K562 (cell line): ENCODE data around the gene APOM. TPM values are rescaled to one million over a fixed set of nuclear protein-coding genes. Genes with fewer than 3 reads are reported as not detected.
A peak's percentile ranks its signal among the peaks of the same experiment; 100 is the strongest.

Experiments
- BMI1 ChIP-seq: fragments of 150-350 bp; IDR thresholded peaks from 2 replicates; pipeline ENCODE4 v1.6.1; 2014; ENCODE audit warnings: low read length
- CEBPB ChIP-seq: fragments of 450-650 bp; IDR thresholded peaks from 2 replicates; pipeline ENCODE4 v1.6.1; 2016; ENCODE audit warnings: missing genetic modification characterization, missing compliant biosample characterization
- CREM ChIP-seq: IDR thresholded peaks from 2 replicates; pipeline ENCODE4 v1.6.1; 2014; ENCODE audit warnings: antibody characterized with exemption, low read depth
- DEAF1 ChIP-seq: fragments of 450-650 bp; formaldehyde crosslinking; IDR thresholded peaks from 2 replicates; pipeline ENCODE4 v1.4.0; 2020; ENCODE audit warnings: mild to moderate bottlenecking, moderate library complexity
- ERF ChIP-seq: fragments of 450-650 bp; formaldehyde crosslinking; IDR thresholded peaks from 2 replicates; pipeline ENCODE4 v1.4.0; 2020; ENCODE audit warnings: mild to moderate bottlenecking, mixed read lengths
- FOXM1 ChIP-seq, 2 experiments: fragments of 450-650 bp in 1 of 2; sonication (generic) in 1 of 2; formaldehyde crosslinking in 1 of 2; IDR thresholded peaks; 2 replicates each; pipeline versions ENCODE4 v1.6.1 to v1.9.0; 2017 to 2022; ENCODE audit warnings: low read depth in 2 of 2, mild to moderate bottlenecking in 2 of 2, missing genetic modification reagents in 1 of 2, moderate library complexity in 1 of 2
- HMG20B ChIP-seq: fragments of 250-450 bp; sonication (Bioruptor Pico); IDR thresholded peaks from 2 replicates; pipeline ENCODE4 v1.5.0; 2021; ENCODE audit warnings: mild to moderate bottlenecking
- HNRNPH1 ChIP-seq: fragments of 200-400 bp; formaldehyde crosslinking; optimal IDR thresholded peaks from 2 replicates; pipeline ENCODE3; 2017; ENCODE audit warnings: low read depth, mild to moderate bottlenecking, low read length, moderate library complexity
- HNRNPK ChIP-seq: fragments of 200-400 bp; formaldehyde crosslinking; IDR thresholded peaks from one replicate; pipeline ENCODE4 v1.6.1; 2018; ENCODE audit warnings: mild to moderate bottlenecking, low read depth, low read length; ENCODE audit not compliant: poor library complexity, severe bottlenecking
- MAFK ChIP-seq: IDR thresholded peaks from 2 replicates; pipeline ENCODE4 v1.6.1; 2011; ENCODE audit warnings: low read length, improper control_type of control experiment
- MYC ChIP-seq, 2 experiments: fragments of 250-450 bp in 1 of 2; sonication (Bioruptor Pico) in 1 of 2; IDR thresholded peaks; 2 replicates each; pipeline versions ENCODE4 v1.5.1 to v1.6.1; 2012 to 2021; ENCODE audit warnings: low read depth in 2 of 2, borderline replicate concordance in 1 of 2, improper control_type of control experiment in 1 of 2, low read length in 1 of 2, mild to moderate bottlenecking in 1 of 2, moderate library complexity in 1 of 2
- NCOA4 ChIP-seq: fragments of 450-650 bp; IDR thresholded peaks from 2 replicates; pipeline ENCODE4 v1.6.1; 2018; ENCODE audit warnings: mild to moderate bottlenecking; ENCODE audit not compliant: partially characterized antibody
- PHF20 ChIP-seq: fragments of 450-650 bp; IDR thresholded peaks from 2 replicates; pipeline ENCODE4 v1.6.1; 2018; ENCODE audit not compliant: partially characterized antibody
- SIN3B ChIP-seq: fragments of 450-650 bp; IDR thresholded peaks from 2 replicates; pipeline ENCODE4 v1.6.1; 2017; ENCODE audit warnings: low read depth, mild to moderate bottlenecking, moderate library complexity
- XRCC5 ChIP-seq: fragments of 200-400 bp; formaldehyde crosslinking; IDR thresholded peaks from 2 replicates; pipeline ENCODE4 v1.6.1; 2017; ENCODE audit warnings: low read depth, mild to moderate bottlenecking, low read length
- ZBTB9 ChIP-seq: fragments of 450-650 bp; formaldehyde crosslinking; IDR thresholded peaks from 2 replicates; pipeline ENCODE4 v1.4.0; 2020; ENCODE audit warnings: mild to moderate bottlenecking, moderate library complexity
- ZNF311 ChIP-seq: fragments of 250-450 bp; sonication (Bioruptor Pico); IDR thresholded peaks from 2 replicates; pipeline ENCODE4 v1.4.0; 2020; ENCODE audit warnings: mild to moderate bottlenecking, moderate library complexity
- ZNF324 ChIP-seq: fragments of 250-450 bp; sonication (Bioruptor Pico); IDR thresholded peaks from 2 replicates; pipeline ENCODE4 v1.4.0; 2020; ENCODE audit warnings: mild to moderate bottlenecking
- ZNF668 ChIP-seq: fragments of 250-450 bp; sonication (Bioruptor Pico); IDR thresholded peaks from 2 replicates; pipeline ENCODE4 v1.8.0; 2022; ENCODE audit warnings: mild to moderate bottlenecking, inconsistent platforms
- ZZZ3 ChIP-seq: fragments of 450-650 bp; IDR thresholded peaks from 2 replicates; pipeline ENCODE4 v1.6.1; 2016; ENCODE audit warnings: antibody characterized with exemption, mild to moderate bottlenecking, moderate library complexity
- polyA plus RNA-seq, 8 experiments: library from polyadenylated mRNA; depleted of rRNA in 4 of 8; stranded (reverse) in 5 of 8; unstranded in 3 of 8; fragments of >200 nt; fragmentation: Nextera tagmentation in 2 of 8; fragmentation: Illumina TruSeq in 1 of 8; extraction: Ambion mirVana in 2 of 8; extraction: Trizol in 1 of 8; gene quantifications; 2 replicates each; pipeline versions ENCODE4 v1.2.1 to v1.2.3, GENCODE V29; 2011 to 2014; ENCODE audit warnings: inconsistent platforms in 1 of 8, missing spikeins in 1 of 8
- total RNA-seq, 7 experiments: library from RNA; depleted of rRNA in 6 of 7; stranded (reverse); fragments of >200 nt in 6 of 7; fragmentation: Illumina TruSeq in 2 of 7; extraction: Trizol in 2 of 7; gene quantifications; 2 replicates each; pipeline versions ENCODE4 v1.2.1 to v1.2.3, GENCODE V29; 2011 to 2021; ENCODE audit warnings: low replicate concordance in 1 of 7
- TF ChIP-seq, protein P1 (sequence below), 2 experiments: fragments of 450-650 bp; IDR thresholded peaks; 2 replicates each; pipeline ENCODE4 v1.6.1; 2016
- TF ChIP-seq, protein P2 (sequence below): sonication (generic); formaldehyde crosslinking; IDR thresholded peaks from 2 replicates; pipeline ENCODE4 v1.8.0; 2022; ENCODE audit warnings: missing genetic modification reagents, mild to moderate bottlenecking, moderate library complexity, borderline replicate concordance
- TF ChIP-seq, protein P3 (sequence below): fragments of 450-650 bp; formaldehyde crosslinking; IDR thresholded peaks from 2 replicates; pipeline ENCODE4 v1.4.0; 2022; ENCODE audit warnings: mild to moderate bottlenecking, moderate library complexity

Gene APOM
- total and polyA plus RNA-seq, 9 of the 15 experiments (the other 6 are each of a cell fraction or from before 2014, with no cell fraction given), result 5.7 to 24.3 (median 10.4) TPM

GRCh38 chr6:31659649-31660380, 4.1 kb downstream of the APOM start (continued):
- TF ChIP-seq, protein P1, sequence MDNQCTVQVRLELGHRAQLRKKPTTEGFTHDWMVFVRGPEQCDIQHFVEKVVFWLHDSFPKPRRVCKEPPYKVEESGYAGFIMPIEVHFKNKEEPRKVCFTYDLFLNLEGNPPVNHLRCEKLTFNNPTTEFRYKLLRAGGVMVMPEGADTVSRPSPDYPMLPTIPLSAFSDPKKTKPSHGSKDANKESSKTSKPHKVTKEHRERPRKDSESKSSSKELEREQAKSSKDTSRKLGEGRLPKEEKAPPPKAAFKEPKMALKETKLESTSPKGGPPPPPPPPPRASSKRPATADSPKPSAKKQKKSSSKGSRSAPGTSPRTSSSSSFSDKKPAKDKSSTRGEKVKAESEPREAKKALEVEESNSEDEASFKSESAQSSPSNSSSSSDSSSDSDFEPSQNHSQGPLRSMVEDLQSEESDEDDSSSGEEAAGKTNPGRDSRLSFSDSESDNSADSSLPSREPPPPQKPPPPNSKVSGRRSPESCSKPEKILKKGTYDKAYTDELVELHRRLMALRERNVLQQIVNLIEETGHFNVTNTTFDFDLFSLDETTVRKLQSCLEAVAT (IDR thresholded peaks at IDR 0.05), result no peak
- no peak for TF ChIP-seq PHF20
- TF ChIP-seq, protein P2, sequence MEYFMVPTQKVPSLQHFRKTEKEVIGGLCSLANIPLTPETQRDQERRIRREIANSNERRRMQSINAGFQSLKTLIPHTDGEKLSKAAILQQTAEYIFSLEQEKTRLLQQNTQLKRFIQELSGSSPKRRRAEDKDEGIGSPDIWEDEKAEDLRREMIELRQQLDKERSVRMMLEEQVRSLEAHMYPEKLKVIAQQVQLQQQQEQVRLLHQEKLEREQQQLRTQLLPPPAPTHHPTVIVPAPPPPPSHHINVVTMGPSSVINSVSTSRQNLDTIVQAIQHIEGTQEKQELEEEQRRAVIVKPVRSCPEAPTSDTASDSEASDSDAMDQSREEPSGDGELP (CRISPR knock-in tag), result no peak
- no peak for TF ChIP-seq MAFK
- no peak for TF ChIP-seq XRCC5
- 0 out of 2 replicates have a peak, but pooled peaks have one; percentile 5 for TF ChIP-seq DEAF1 (CRISPR knock-in tag)
- no peak for TF ChIP-seq HMG20B (CRISPR knock-in tag)
- TF ChIP-seq ZNF668 (CRISPR knock-in tag), result no peak
- no peak for TF ChIP-seq ZNF311 (CRISPR knock-in tag)
- TF ChIP-seq, protein P3, sequence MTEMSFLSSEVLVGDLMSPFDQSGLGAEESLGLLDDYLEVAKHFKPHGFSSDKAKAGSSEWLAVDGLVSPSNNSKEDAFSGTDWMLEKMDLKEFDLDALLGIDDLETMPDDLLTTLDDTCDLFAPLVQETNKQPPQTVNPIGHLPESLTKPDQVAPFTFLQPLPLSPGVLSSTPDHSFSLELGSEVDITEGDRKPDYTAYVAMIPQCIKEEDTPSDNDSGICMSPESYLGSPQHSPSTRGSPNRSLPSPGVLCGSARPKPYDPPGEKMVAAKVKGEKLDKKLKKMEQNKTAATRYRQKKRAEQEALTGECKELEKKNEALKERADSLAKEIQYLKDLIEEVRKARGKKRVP (CRISPR knock-in tag), result no peak
- no peak for TF ChIP-seq SIN3B
- no peak for TF ChIP-seq ZNF324
- TF ChIP-seq NCOA4, result no peak
- no peak for TF ChIP-seq CREM
- TF ChIP-seq CEBPB (tag), result no peak
- TF ChIP-seq FOXM1 (IDR thresholded peaks at IDR 0.05; ENCODE audit: low read depth), result no peak
- no peak for TF ChIP-seq FOXM1 (CRISPR knock-in tag; IDR thresholded peaks at IDR 0.05; ENCODE audit: low read depth)
- TF ChIP-seq HNRNPK, result no peak
- no peak for TF ChIP-seq HNRNPH1
- no peak for TF ChIP-seq ERF (CRISPR knock-in tag)
- TF ChIP-seq ZBTB9, result no peak
- no peak for TF ChIP-seq MYC (IDR thresholded peaks at IDR 0.05; ENCODE audit: low read depth, low read length)
- TF ChIP-seq MYC (CRISPR knock-in tag; IDR thresholded peaks at IDR 0.05; ENCODE audit: borderline replicate concordance, low read depth), result peak; percentile 50; the same call in 1 of the 2 replicates
- TF ChIP-seq ZZZ3, result no peak
- no peak for TF ChIP-seq BMI1
